Endothelial cell (in vitro differentiated cells): Measurements from ENCODE around the gene NEDD4L. TPM values are rescaled to one million over a fixed set of nuclear protein-coding genes. Genes with fewer than 3 reads are reported as not detected.
A peak's percentile ranks its signal among the peaks of the same experiment; 100 is the strongest.

Experiments
- DNase-seq: peaks from one replicate; pipeline ENCODE4 v3.0.0; 2021; ENCODE audit warnings: low spot score
- H3K27ac Mint-ChIP-seq: one replicate; pipeline ENCODE4 v1.8.0; 2021; ENCODE audit warnings: mixed read lengths, inconsistent platforms; ENCODE audit not compliant: unreplicated experiment
- H3K27me3 Mint-ChIP-seq: one replicate; pipeline ENCODE4 v1.8.0; 2021; ENCODE audit warnings: mild to moderate bottlenecking, moderate library complexity, mixed read lengths, inconsistent platforms; ENCODE audit not compliant: unreplicated experiment
- H3K36me3 Mint-ChIP-seq: one replicate; pipeline ENCODE4 v1.8.0; 2021; ENCODE audit warnings: mild to moderate bottlenecking, low read depth, mixed read lengths, inconsistent platforms; ENCODE audit not compliant: unreplicated experiment
- H3K4me1 Mint-ChIP-seq: one replicate; pipeline ENCODE4 v1.8.0; 2021; ENCODE audit warnings: mild to moderate bottlenecking, mixed read lengths, inconsistent platforms; ENCODE audit not compliant: unreplicated experiment
- H3K4me3 Mint-ChIP-seq: one replicate; pipeline ENCODE4 v1.8.0; 2021; ENCODE audit warnings: mild to moderate bottlenecking, mixed read lengths, inconsistent platforms; ENCODE audit not compliant: unreplicated experiment
- H3K9me3 Mint-ChIP-seq: one replicate; pipeline ENCODE4 v1.8.0; 2021; ENCODE audit warnings: mixed read lengths, inconsistent platforms; ENCODE audit not compliant: unreplicated experiment
- total RNA-seq: library from RNA; stranded (reverse); fragmentation: NEBNext Ultra II Directional; extraction: Animal tissue kit (Norgen Biotek cat#: 25700); gene quantifications from one replicate; pipeline ENCODE4 v1.2.1, GENCODE V29; 2021; ENCODE audit not compliant: unreplicated experiment
- TF ChIP-seq, protein P1 (sequence below): fragments of 200-600 bp; sonication (generic); IDR thresholded peaks from one replicate; pipeline ENCODE4 v1.5.0; 2021; ENCODE audit warnings: antibody characterized with exemption; ENCODE audit not compliant: unreplicated experiment

Gene NEDD4L
- total RNA-seq, 1 donor from 2014 or later, result 42.8 TPM

DNA sequence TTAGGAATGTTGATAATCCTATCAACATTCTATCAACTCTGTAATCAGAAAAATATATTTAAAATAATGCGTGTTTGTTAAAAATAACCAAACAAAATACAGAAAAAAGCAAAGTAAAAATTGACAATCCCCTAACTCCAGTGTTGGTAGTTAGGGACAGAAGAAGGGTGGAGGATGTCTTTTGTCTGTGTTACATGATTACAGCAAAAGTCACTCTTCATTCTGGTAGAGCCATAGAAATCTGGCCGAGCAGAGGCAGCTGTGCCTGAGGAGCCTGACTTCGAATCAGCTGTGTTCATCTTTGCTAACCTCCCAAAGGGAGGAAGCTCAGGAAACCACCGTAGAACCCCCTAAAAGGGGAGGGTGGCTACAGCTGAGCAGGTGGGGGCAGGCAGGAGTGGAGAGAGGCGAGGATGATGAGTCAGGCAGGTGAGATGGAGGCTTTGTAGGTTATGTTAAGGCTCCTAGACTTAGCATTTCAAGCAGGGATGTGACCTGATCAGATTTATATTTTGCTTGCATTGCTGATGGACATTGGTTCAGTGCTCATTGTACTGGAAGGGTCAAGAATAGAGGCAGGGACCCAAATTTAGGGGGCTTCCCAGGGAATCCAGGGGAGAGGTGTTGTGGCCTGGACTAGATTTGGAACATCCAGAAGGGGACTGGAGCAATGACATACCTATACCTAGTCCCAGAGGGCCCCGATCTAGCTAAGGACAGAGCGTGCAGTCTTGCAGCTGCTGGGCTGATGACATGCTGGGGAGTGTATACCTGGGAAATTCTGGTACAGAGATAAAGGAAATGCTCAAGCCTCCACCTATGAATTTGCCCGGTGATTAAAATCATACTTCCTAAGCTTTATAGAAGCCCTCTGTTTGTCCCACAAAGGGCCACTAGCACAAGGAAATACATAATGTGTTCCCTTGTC is 95.7 kb downstream of the NEDD4L start:
- DNase-seq, result no peak
- Mint-ChIP-seq H3K9me3 (no peaks in the 10 kb centered on the region), H3K27ac (no peak overlapping the region), H3K36me3 (no peaks in the 10 kb centered on the region), H3K4me1 (peaks cover 11% of the 10 kb centered on the region), H3K4me3 (no peak overlapping the region), H3K27me3 (peaks cover 1% of the 10 kb centered on the region)
- TF ChIP-seq, protein P1, sequence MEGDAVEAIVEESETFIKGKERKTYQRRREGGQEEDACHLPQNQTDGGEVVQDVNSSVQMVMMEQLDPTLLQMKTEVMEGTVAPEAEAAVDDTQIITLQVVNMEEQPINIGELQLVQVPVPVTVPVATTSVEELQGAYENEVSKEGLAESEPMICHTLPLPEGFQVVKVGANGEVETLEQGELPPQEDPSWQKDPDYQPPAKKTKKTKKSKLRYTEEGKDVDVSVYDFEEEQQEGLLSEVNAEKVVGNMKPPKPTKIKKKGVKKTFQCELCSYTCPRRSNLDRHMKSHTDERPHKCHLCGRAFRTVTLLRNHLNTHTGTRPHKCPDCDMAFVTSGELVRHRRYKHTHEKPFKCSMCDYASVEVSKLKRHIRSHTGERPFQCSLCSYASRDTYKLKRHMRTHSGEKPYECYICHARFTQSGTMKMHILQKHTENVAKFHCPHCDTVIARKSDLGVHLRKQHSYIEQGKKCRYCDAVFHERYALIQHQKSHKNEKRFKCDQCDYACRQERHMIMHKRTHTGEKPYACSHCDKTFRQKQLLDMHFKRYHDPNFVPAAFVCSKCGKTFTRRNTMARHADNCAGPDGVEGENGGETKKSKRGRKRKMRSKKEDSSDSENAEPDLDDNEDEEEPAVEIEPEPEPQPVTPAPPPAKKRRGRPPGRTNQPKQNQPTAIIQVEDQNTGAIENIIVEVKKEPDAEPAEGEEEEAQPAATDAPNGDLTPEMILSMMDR, result no peak

DNA sequence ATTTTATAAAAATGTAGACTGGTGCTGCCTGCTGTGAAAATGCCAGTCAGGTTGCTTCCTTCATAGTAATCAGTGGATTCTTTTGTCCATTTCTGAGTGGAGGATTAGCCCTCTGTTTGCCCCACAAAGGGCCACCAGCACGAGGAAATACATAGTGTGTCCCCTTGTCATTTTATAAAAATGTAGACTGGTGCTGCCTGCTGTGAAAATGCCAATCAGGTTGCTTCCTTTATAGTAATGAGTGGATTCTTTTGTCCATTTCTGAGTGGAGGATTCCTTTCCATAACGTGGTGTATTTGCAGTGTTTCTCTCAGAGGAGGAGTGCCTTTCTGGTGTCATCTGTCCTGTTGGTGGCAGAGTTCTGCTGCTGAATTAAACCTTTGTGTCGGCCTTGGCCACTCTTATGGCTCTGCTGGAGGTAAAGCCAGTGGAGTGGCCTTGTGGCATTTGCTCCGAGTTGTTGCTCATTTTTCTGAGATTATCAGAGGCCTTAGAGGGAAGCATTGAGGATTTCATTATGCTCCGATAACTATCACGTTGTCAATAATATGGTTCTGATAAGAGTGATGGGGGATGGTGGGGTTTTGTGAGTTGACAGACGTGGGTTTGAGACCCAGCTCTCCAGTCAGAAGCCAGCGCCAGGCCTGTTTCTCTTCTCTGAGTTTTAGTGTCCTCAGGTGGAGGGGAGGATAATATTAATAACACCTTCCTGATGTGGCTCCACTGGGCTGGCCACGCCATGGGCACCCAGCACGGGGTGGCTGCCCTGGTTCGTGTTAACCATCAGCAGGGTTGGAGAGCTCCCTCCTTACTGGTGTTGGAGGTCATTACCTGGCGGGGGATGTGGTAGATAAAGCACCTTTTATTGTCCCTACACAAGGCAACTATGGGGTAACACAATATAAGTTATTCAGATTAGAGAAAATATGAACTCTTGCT is 96.6 kb downstream of the NEDD4L start:
- TF ChIP-seq, protein P1, result no peak
- no peak overlapping the region for H3K4me3 Mint-ChIP-seq
- H3K27me3 Mint-ChIP-seq, result peaks cover 3% of the 10 kb centered on the region
- peak overlapping the region; percentile 64 for H3K27ac Mint-ChIP-seq
- no peak for DNase-seq
- H3K36me3 Mint-ChIP-seq, result no peaks in the 10 kb centered on the region
- no peaks in the 10 kb centered on the region for H3K9me3 Mint-ChIP-seq
- H3K4me1 Mint-ChIP-seq, result peaks cover 11% of the 10 kb centered on the region

DNA sequence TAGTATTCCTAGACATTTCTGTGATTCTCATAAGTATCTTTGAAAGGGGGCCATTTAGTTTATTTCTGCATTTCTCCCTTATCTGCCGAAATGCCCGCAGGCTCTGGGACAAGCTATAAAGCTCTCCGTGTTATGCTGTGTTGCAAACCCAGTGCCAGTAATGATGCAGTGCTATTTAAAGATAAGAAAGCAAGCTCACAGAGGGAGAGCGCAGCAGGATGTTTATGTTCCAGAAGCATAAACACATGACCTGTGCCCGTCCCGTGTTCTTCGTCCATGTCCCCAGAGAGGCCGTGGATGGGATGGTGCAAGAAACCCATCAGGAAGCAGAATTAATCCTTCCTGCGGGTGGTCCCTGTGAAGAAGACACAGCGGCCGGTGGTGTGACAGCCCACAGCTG is 99.4 kb downstream of the NEDD4L start:
- peaks cover 7% of the 10 kb centered on the region for H3K27me3 Mint-ChIP-seq
- no peak overlapping the region for H3K27ac Mint-ChIP-seq
- H3K4me1 Mint-ChIP-seq, result peaks cover 5% of the 10 kb centered on the region
- DNase-seq, result no peak
- H3K9me3 Mint-ChIP-seq, result no peaks in the 10 kb centered on the region
- no peaks in the 10 kb centered on the region for H3K36me3 Mint-ChIP-seq
- no peak overlapping the region for H3K4me3 Mint-ChIP-seq
- TF ChIP-seq, protein P1, result no peak

DNA sequence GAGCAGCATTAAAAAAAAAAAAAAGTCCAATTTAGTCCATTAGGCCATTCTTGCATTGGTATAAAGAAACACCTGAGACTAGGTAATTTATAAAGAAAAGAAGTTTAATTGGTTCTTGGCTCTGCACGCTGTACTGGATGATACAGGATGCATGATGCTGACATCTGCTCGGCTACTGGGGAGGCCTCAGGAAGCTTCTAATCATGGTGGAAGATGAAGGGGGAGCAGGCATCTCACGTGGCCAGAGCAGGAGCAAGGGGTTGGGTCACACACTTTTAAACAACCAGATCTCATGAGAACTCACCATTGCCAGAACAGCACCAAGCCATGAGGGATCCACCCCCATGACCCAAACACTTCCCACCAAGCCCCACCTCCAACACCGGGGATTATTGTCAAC is 100.1 kb downstream of the NEDD4L start:
- TF ChIP-seq, protein P1, result no peak
- H3K27ac Mint-ChIP-seq, result no peak overlapping the region
- peaks cover 7% of the 10 kb centered on the region for H3K4me1 Mint-ChIP-seq
- H3K4me3 Mint-ChIP-seq, result no peak overlapping the region
- H3K9me3 Mint-ChIP-seq, result no peaks in the 10 kb centered on the region
- peaks cover 7% of the 10 kb centered on the region for H3K27me3 Mint-ChIP-seq
- no peak for DNase-seq
- no peaks in the 10 kb centered on the region for H3K36me3 Mint-ChIP-seq
